CD4-positive, CD25-positive, alpha-beta regulatory T cell (primary cell): ENCODE measurements around the gene NKD1. TPM values are rescaled to one million over a fixed set of nuclear protein-coding genes. Genes with fewer than 3 reads are reported as not detected.

Source experiments
- ATAC-seq, 2 donors: fragments of 150-1000 bp; cut with Tn5 transposase; one replicate each; pipeline ENCODE4 v1.10.0; 2021; ENCODE audit warnings: low read depth in 2 of 2, moderate number of reproducible peaks in 2 of 2, moderate library complexity in 1 of 2
- DNase-seq, 3 donors: peaks; one replicate each; pipeline versions ENCODE4 v3.0.0 to v3.0.0-alpha.2; 2012 to 2022; ENCODE audit warnings: mixed read lengths in 1 of 3
- H3K27ac ChIP-seq: one replicate; pipeline ENCODE4 v1.7.0; 2013; ENCODE audit warnings: mild to moderate bottlenecking, low read length; ENCODE audit not compliant: insufficient read depth, poor library complexity, severe bottlenecking
- H3K27me3 ChIP-seq: one replicate; pipeline ENCODE4 v1.7.0; 2013; ENCODE audit warnings: low read length; ENCODE audit not compliant: control insufficient read depth, insufficient read depth
- H3K36me3 ChIP-seq: one replicate; pipeline ENCODE4 v1.7.0; 2013; ENCODE audit warnings: mild to moderate bottlenecking, low read length, moderate library complexity; ENCODE audit not compliant: control insufficient read depth, insufficient read depth
- H3K4me1 ChIP-seq: 2 replicates; pipeline ENCODE4 v1.7.0; 2013; ENCODE audit warnings: mild to moderate bottlenecking, low read length; ENCODE audit not compliant: insufficient read depth, control insufficient read depth, poor library complexity, severe bottlenecking
- H3K4me3 ChIP-seq: one replicate; pipeline ENCODE4 v1.7.0; 2013; ENCODE audit warnings: low read depth, mild to moderate bottlenecking, low read length, moderate library complexity
- H3K9me3 ChIP-seq, 2 experiments: 1 replicate in 1 of 2; 2 replicates in 1 of 2; pipeline ENCODE4 v1.7.0; 2013; ENCODE audit warnings: low read length in 2 of 2, mild to moderate bottlenecking in 1 of 2, moderate library complexity in 1 of 2; ENCODE audit not compliant: control insufficient read depth in 2 of 2
- H3K27ac Mint-ChIP-seq, 3 donors: one replicate each; pipeline ENCODE4 v1.8.0; 2020 to 2022; ENCODE audit warnings: mild to moderate bottlenecking in 3 of 3, mixed read lengths in 3 of 3, moderate library complexity in 2 of 3
- H3K27me3 Mint-ChIP-seq: one replicate; pipeline ENCODE4 v1.8.0; 2022; ENCODE audit warnings: mild to moderate bottlenecking, mixed read lengths
- H3K36me3 Mint-ChIP-seq: one replicate; pipeline ENCODE4 v1.8.0; 2020; ENCODE audit warnings: mixed read lengths
- H3K4me1 Mint-ChIP-seq, 4 donors: one replicate each; pipeline ENCODE4 v1.8.0; 2020 to 2022; ENCODE audit warnings: mixed read lengths in 4 of 4, mild to moderate bottlenecking in 1 of 4
- H3K4me3 Mint-ChIP-seq, 4 donors: one replicate each; pipeline ENCODE4 v1.8.0; 2020 to 2022; ENCODE audit warnings: mild to moderate bottlenecking in 4 of 4, mixed read lengths in 4 of 4, moderate library complexity in 3 of 4
- H3K9me3 Mint-ChIP-seq, 7 donors: one replicate each; pipeline ENCODE4 v1.8.0; 2020 to 2022; ENCODE audit warnings: mixed read lengths in 7 of 7, mild to moderate bottlenecking in 3 of 7, moderate library complexity in 2 of 7
- polyA plus RNA-seq, 4 donors: library from polyadenylated mRNA; unstranded; fragments of 300-500 nt; fragmentation: Illumina TruSeq; gene quantifications; one replicate each; pipeline ENCODE4 v1.2.3, GENCODE V29; 2021
- total RNA-seq: library from RNA; stranded (reverse); gene quantifications from one replicate; pipeline ENCODE4 v1.2.3, GENCODE V29; 2022

The NKD1 gene
- total and polyA plus RNA-seq, 5 donors from 2014 or later, result 0.10 to 2.4 (median 0.65) TPM; not detected in 1

DNA sequence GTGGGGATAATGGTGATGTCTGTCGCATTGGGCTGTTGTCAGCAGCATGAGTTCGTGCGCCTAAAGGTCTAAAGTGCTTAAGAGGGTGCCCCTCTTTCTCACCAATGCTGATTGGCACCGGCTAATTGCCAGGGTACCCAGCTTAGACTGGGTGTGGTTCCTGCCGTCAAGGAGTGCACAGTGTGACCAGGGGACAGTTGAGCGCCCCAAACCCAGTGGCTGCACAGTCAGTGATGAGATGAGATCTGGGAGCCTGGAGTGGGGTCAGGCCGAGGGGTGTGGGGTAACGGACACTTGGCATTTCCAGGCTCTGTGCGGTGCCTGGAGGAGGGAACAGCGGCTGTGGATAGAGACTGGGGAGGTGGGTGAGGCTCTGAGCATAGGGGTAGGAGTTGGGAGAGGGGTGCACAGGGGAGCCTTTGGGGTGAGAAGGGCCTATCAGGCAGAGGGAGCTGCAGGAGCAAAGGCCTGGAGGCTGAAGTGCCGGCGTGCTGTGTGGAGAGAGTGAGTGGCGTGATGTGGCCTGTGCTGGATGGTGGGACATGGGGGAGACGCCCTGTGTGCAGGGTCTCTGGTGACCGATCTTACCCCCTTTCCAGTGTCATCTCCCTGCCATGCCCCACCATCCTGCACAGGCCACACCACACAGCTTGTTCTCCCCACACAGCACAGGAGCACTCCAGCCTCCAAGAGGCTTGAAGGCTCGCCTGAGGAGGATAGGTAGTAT is 74.6 kb downstream of the NKD1 start:
- H3K27me3 ChIP-seq, result no peaks in the 10 kb centered on the region
- H3K36me3 Mint-ChIP-seq, result no peaks in the 10 kb centered on the region
- peaks cover 0 to 36% (median 18%) of the 10 kb centered on the region in 4 donors for H3K4me1 Mint-ChIP-seq
- no peak for ATAC-seq
- H3K27ac ChIP-seq, result no peak overlapping the region
- H3K4me3 Mint-ChIP-seq, result no peak overlapping the region
- peaks cover 14% of the 10 kb centered on the region for H3K4me1 ChIP-seq
- peak overlapping the region in 2 of 3 donors; percentile 11 to 26 for H3K27ac Mint-ChIP-seq
- no peaks in the 10 kb centered on the region for H3K27me3 Mint-ChIP-seq
- H3K9me3 Mint-ChIP-seq, result no peaks in the 10 kb centered on the region
- H3K9me3 ChIP-seq, result no peaks in the 10 kb centered on the region
- H3K36me3 ChIP-seq, result no peaks in the 10 kb centered on the region
- DNase-seq, result no peak
- H3K4me3 ChIP-seq, result no peak overlapping the region

GRCh38 chr16:50624449-50624970 is 76.3 kb downstream of the NKD1 start:
- Histone ChIP-seq H3K9me3 (no peaks in the 10 kb centered on the region), H3K36me3 (no peaks in the 10 kb centered on the region), H3K4me1 (peaks cover 15% of the 10 kb centered on the region), H3K4me3 (no peak overlapping the region), H3K27ac (no peak overlapping the region), H3K27me3 (no peaks in the 10 kb centered on the region)
- H3K4me1 Mint-ChIP-seq, result peaks cover 0 to 36% (median 18%) of the 10 kb centered on the region in 4 donors
- ATAC-seq (no peak), DNase-seq (no peak)
- H3K36me3 Mint-ChIP-seq, result no peaks in the 10 kb centered on the region
- no peak overlapping the region for H3K4me3 Mint-ChIP-seq
- no peaks in the 10 kb centered on the region for H3K9me3 Mint-ChIP-seq
- no peaks in the 10 kb centered on the region for H3K27me3 Mint-ChIP-seq
- peak overlapping the region in 1 of 3 donors; percentile 36 for H3K27ac Mint-ChIP-seq

DNA sequence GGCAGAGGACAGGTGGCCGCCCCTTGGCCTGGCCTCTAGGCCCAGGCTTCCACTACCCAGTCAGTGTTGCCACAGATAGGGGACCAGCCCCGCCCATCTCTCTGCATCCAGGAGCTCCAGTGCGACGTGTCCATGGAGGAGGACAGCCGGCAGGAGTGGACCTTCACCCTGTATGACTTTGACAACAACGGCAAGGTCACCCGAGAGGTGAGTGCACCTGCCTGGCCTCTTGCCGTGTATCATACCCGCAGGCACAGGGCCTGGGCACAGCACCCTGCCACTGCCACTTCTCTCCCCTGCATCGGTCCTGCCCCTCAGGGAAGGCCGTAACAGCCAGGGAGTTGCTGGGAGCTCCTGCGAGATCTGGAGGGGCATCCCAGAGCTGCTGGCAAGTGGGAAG is 77.2 kb downstream of the NKD1 start:
- Histone ChIP-seq H3K4me3 (no peak overlapping the region), H3K4me1 (peaks cover 15% of the 10 kb centered on the region), H3K36me3 (no peaks in the 10 kb centered on the region), H3K9me3 (no peaks in the 10 kb centered on the region), H3K27me3 (no peaks in the 10 kb centered on the region), H3K27ac (no peak overlapping the region)
- H3K9me3 Mint-ChIP-seq, result no peaks in the 10 kb centered on the region
- no peak overlapping the region for H3K4me3 Mint-ChIP-seq
- DNase-seq (no peak), ATAC-seq (no peak)
- no peak overlapping the region for H3K27ac Mint-ChIP-seq
- no peaks in the 10 kb centered on the region for H3K36me3 Mint-ChIP-seq
- H3K4me1 Mint-ChIP-seq, result peaks cover 0 to 38% (median 18%) of the 10 kb centered on the region in 4 donors
- H3K27me3 Mint-ChIP-seq, result no peaks in the 10 kb centered on the region

GRCh38 chr16:50626868-50627267 is 78.7 kb downstream of the NKD1 start:
- Histone ChIP-seq H3K9me3 (no peaks in the 10 kb centered on the region), H3K27ac (no peak overlapping the region), H3K4me1 (peaks cover 15% of the 10 kb centered on the region), H3K27me3 (no peaks in the 10 kb centered on the region), H3K36me3 (no peaks in the 10 kb centered on the region), H3K4me3 (no peak overlapping the region)
- H3K4me3 Mint-ChIP-seq, result peak overlapping the region in 2 of 4 donors; percentile 64 to 67
- peak in 1 of 3 donors; percentile 28 for DNase-seq
- no peaks in the 10 kb centered on the region for H3K27me3 Mint-ChIP-seq
- H3K36me3 Mint-ChIP-seq, result no peaks in the 10 kb centered on the region
- peak in 1 of 2 donors; percentile 41 for ATAC-seq
- H3K9me3 Mint-ChIP-seq, result no peaks in the 10 kb centered on the region
- peaks cover 0 to 38% (median 18%) of the 10 kb centered on the region in 4 donors for H3K4me1 Mint-ChIP-seq
- H3K27ac Mint-ChIP-seq, result peak overlapping the region in 2 of 3 donors; percentile 43 to 84

DNA sequence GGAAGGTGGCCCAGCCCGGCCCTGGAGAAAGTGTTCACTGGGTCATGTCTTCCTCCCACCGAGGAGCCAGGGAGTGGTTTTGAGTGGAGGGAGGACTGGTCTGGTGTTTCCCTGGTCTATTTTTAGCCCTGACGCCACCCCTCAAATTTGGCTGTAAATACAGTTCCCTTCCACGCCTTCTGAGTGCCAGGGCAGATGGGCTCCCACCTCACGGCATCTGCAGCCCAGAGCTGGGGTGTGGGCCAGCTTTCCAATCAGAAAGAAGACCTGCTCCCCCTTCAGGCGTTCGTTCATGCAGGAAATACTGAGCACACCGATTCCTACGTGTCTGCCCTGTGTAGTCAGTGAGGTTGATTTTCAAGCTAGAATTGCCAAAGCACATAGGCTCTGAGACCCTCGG is 79.2 kb downstream of the NKD1 start:
- Mint-ChIP-seq H3K9me3 (no peaks in the 10 kb centered on the region), H3K36me3 (peaks cover 5% of the 10 kb centered on the region), H3K4me3 (peak overlapping the region in 2 of 4 donors; percentile 64 to 67), H3K27ac (peak overlapping the region; percentile 49 to 84 (median 74)), H3K4me1 (peaks cover 0 to 38% (median 18%) of the 10 kb centered on the region in 4 donors), H3K27me3 (no peaks in the 10 kb centered on the region)
- no peaks in the 10 kb centered on the region for H3K9me3 ChIP-seq
- H3K27ac ChIP-seq, result no peak overlapping the region
- no peaks in the 10 kb centered on the region for H3K27me3 ChIP-seq
- peaks cover 15% of the 10 kb centered on the region for H3K4me1 ChIP-seq
- H3K4me3 ChIP-seq, result no peak overlapping the region
- DNase-seq (peak in 2 of 3 donors; percentile 35 to 40), ATAC-seq (peak; percentile 52 to 53)
- no peaks in the 10 kb centered on the region for H3K36me3 ChIP-seq

DNA sequence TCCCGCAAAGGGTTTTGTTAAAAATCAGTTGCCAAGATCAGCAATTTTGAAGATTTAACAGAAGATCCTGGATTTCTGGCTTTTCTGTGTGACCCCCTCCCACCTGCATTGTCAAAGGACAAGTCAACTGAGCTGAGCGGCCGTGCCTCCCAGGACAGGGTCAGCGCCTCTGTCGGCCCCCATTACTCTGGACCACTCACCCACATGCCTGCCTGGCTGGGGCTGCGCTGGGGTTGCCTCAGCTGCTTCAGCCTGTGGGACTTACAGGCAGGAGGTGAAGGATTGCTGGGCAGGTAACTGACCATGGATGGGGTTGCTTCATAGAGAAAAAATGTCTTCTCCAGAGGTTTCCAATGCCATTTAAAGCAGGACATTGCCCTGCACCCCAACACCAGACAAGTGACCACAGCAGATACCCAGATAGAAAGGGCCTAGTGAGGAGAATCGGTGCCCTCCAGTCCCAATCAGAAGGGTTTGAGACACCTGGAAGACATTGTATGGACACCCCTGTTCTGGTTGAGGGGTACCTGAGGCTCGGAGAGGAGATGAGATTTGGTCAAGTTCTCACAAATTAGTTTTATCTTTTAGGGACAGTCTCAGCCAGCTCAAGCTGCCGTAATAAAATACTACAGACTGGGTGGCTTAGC is 80.1 kb downstream of the NKD1 start:
- peaks cover 0 to 35% (median 17%) of the 10 kb centered on the region in 4 donors for H3K4me1 Mint-ChIP-seq
- Histone ChIP-seq H3K4me1 (peaks cover 15% of the 10 kb centered on the region), H3K27ac (no peak overlapping the region), H3K9me3 (no peaks in the 10 kb centered on the region), H3K27me3 (no peaks in the 10 kb centered on the region), H3K4me3 (no peak overlapping the region), H3K36me3 (no peaks in the 10 kb centered on the region)
- no peak overlapping the region for H3K4me3 Mint-ChIP-seq
- no peak overlapping the region for H3K27ac Mint-ChIP-seq
- no peak for ATAC-seq
- no peaks in the 10 kb centered on the region for H3K27me3 Mint-ChIP-seq
- no peak for DNase-seq
- H3K36me3 Mint-ChIP-seq, result peaks cover 5% of the 10 kb centered on the region
- no peaks in the 10 kb centered on the region for H3K9me3 Mint-ChIP-seq

GRCh38 chr16:50629334-50629733 is 81.1 kb downstream of the NKD1 start:
- H3K9me3 ChIP-seq, result no peaks in the 10 kb centered on the region
- Mint-ChIP-seq H3K4me3 (no peak overlapping the region), H3K27ac (no peak overlapping the region), H3K4me1 (peaks cover 0 to 25% (median 16%) of the 10 kb centered on the region in 4 donors), H3K27me3 (no peaks in the 10 kb centered on the region), H3K9me3 (no peaks in the 10 kb centered on the region), H3K36me3 (peaks cover 9% of the 10 kb centered on the region)
- DNase-seq, result no peak
- no peak overlapping the region for H3K27ac ChIP-seq
- no peak overlapping the region for H3K4me3 ChIP-seq
- peaks cover 11% of the 10 kb centered on the region for H3K4me1 ChIP-seq
- H3K27me3 ChIP-seq, result no peaks in the 10 kb centered on the region
- ATAC-seq, result no peak
- H3K36me3 ChIP-seq, result no peaks in the 10 kb centered on the region
